T-helper 1 cell treated with Interleukin-12 subunit alpha and Interleukin-12 subunit beta and Interleukin-4 antibody, amounts not matched to agents 30 ng/mL and 1 ng/mL, for 36 hours (primary cell): Measurements from ENCODE around the gene RORB. TPM values are rescaled to one million over a fixed set of nuclear protein-coding genes. Genes with fewer than 3 reads are reported as not detected.
"Not testable (repeated sequence)": the region's sequence is repeated elsewhere in the genome, so short reads cannot be mapped to it uniquely, and the experiment has no call there.

ENCODE experiments used
- intact Hi-C: fragments of 100-400 bp; cut with micrococcal nuclease; formaldehyde crosslinking; loops from one replicate; pipeline ENCODE4 v1.15.1; 2024
- total RNA-seq: library from RNA; stranded (reverse); gene quantifications from 2 replicates; pipeline ENCODE4 v1.2.3, GENCODE V29; 2022

The RORB gene
- total RNA-seq, 1 donor from 2014 or later = 0.27 TPM

GRCh38 chr9:74512416-74512815 lies 15.3 kb downstream of the RORB start:
- intact Hi-C loops = no loop called here

- intact Hi-C loops = no loop called here
Observed at GRCh38 chr9:74513221-74513620, 16.1 kb downstream of the RORB start.

- intact Hi-C loops = no loop called here
Observed at GRCh38 chr9:74517188-74517587, 20.1 kb downstream of the RORB start.

- intact Hi-C loops = no loop called here
Observed at GRCh38 chr9:74519419-74519818, 22.3 kb downstream of the RORB start.

GRCh38 chr9:74521009-74521408 lies 23.9 kb downstream of the RORB start:
- intact Hi-C loops = no loop called here

- intact Hi-C loops = no loop called here
Observed at GRCh38 chr9:74524289-74524688, 27.2 kb downstream of the RORB start.

GRCh38 chr9:74526215-74526614 lies 29.1 kb downstream of the RORB start:
- intact Hi-C loops = no loop called here

- intact Hi-C loops = no loop called here
Observed at GRCh38 chr9:74527718-74528117, 30.6 kb downstream of the RORB start.

- intact Hi-C loops = no loop called here
Observed at GRCh38 chr9:74528207-74528606, 31.1 kb downstream of the RORB start.

- intact Hi-C loops = not testable (repeated sequence)
Observed at GRCh38 chr9:74530458-74530857, 33.3 kb downstream of the RORB start.

- intact Hi-C loops = no loop called here
Observed at GRCh38 chr9:74533253-74533652, 36.1 kb downstream of the RORB start.

GRCh38 chr9:74534841-74535240 lies 37.7 kb downstream of the RORB start:
- intact Hi-C loops = no loop called here

GRCh38 chr9:74543145-74543544 lies 46.0 kb downstream of the RORB start:
- intact Hi-C loops = no loop called here

- intact Hi-C loops = no loop called here
Observed at GRCh38 chr9:74551266-74551665, 54.1 kb downstream of the RORB start.

GRCh38 chr9:74554751-74555419 lies 57.8 kb downstream of the RORB start:
- intact Hi-C loops = no loop called here

- intact Hi-C loops = no loop called here
Observed at GRCh38 chr9:74555565-74555964, 58.4 kb downstream of the RORB start.

GRCh38 chr9:74556685-74557084 lies 59.5 kb downstream of the RORB start:
- intact Hi-C loops = no loop called here

GRCh38 chr9:74557571-74557970 lies 60.4 kb downstream of the RORB start:
- intact Hi-C loops = no loop called here

- intact Hi-C loops = no loop called here
Observed at GRCh38 chr9:74562611-74563010, 65.5 kb downstream of the RORB start.

- intact Hi-C loops = loop anchor here (1.0 to 10.0 kb wide), 5 partner anchors 196 to 1371 kb away; no protein-coding TSS in a partner anchor
Observed at GRCh38 chr9:74570879-74571512, 73.9 kb downstream of the RORB start.

- intact Hi-C loops = loop anchor here (10.0 kb wide), 2 partner anchors 199 to 501 kb away; no protein-coding TSS in a partner anchor
Observed at GRCh38 chr9:74573640-74574191, 76.6 kb downstream of the RORB start.

- intact Hi-C loops = loop anchor here (10.0 kb wide), 2 partner anchors 201 to 499 kb away; no protein-coding TSS in a partner anchor
Observed at GRCh38 chr9:74576176-74576575, 79.0 kb downstream of the RORB start.

- intact Hi-C loops = loop anchor here (2.0 to 10.0 kb wide), 3 partner anchors 165 to 497 kb away; no protein-coding TSS in a partner anchor
Observed at GRCh38 chr9:74577956-74578355, 80.8 kb downstream of the RORB start.
